Stomach (tissue), 9 donors: ENCODE data around the gene PLCH2. TPM values are rescaled to one million over a fixed set of nuclear protein-coding genes. Genes with fewer than 3 reads are reported as not detected.

Experiments
- DNase-seq, 2 donors: peaks; one replicate each; pipeline versions ENCODE4 v3.0.0 to v3.0.0-alpha.2; 2013 to 2019
- H3K27ac ChIP-seq, 5 donors: fragments of 200-600 bp in 4 of 5; sonication (generic) in 4 of 5; one replicate each; pipeline ENCODE4 v1.5.1; 2013 to 2019; ENCODE audit warnings: mild to moderate bottlenecking in 1 of 5, moderate library complexity in 1 of 5
- H3K27me3 ChIP-seq, 3 donors: fragments of 200-600 bp; sonication (generic); one replicate each; pipeline ENCODE4 v1.5.1; 2017 to 2019; ENCODE audit warnings: mixed run types in 1 of 3
- H3K36me3 ChIP-seq, 4 donors: fragments of 200-600 bp; sonication (generic); 1 replicate in 3 of 4; 2 replicates in 1 of 4; pipeline ENCODE4 v1.5.1; 2016 to 2019
- H3K4me1 ChIP-seq, 4 donors: fragments of 200-600 bp; sonication (generic); one replicate each; pipeline ENCODE4 v1.5.1; 2016 to 2019
- H3K4me3 ChIP-seq, 4 donors: fragments of 200-600 bp; sonication (generic) in 3 of 4; one replicate each; pipeline ENCODE4 v1.5.1; 2016 to 2019; ENCODE audit warnings: mild to moderate bottlenecking in 1 of 4
- H3K9me3 ChIP-seq, 4 donors: fragments of 200-600 bp; sonication (generic); one replicate each; pipeline ENCODE4 v1.5.1; 2016 to 2019
- CTCF ChIP-seq, 7 experiments: fragments of 450-650 bp in 4 of 7; fragments of 200-600 bp in 3 of 7; sonication (generic) in 3 of 7; IDR thresholded peaks; one replicate each; pipeline ENCODE4 v1.5.1; 2016 to 2019; ENCODE audit warnings: antibody characterized with exemption in 7 of 7, control low read depth in 2 of 7, mild to moderate bottlenecking in 1 of 7
- EP300 ChIP-seq: sonication (generic); formaldehyde crosslinking; IDR thresholded peaks from one replicate; pipeline ENCODE4 v1.6.1; 2017; ENCODE audit warnings: antibody characterized with exemption
- POLR2A ChIP-seq, 4 donors: fragments of 450-650 bp; IDR thresholded peaks; one replicate each; pipeline ENCODE4 v1.6.1; 2016; ENCODE audit warnings: antibody characterized with exemption in 4 of 4, control low read depth in 2 of 4, mild to moderate bottlenecking in 1 of 4, moderate library complexity in 1 of 4
- POLR2AphosphoS5 ChIP-seq, 3 donors: sonication (generic); formaldehyde crosslinking; IDR thresholded peaks; one replicate each; pipeline ENCODE4 v1.6.1; 2016; ENCODE audit warnings: antibody characterized with exemption in 3 of 3
- WGBS, 5 donors: extraction: QIAGEN DNeasy Blood & Tissue Kit in 3 of 5; methylation state at CpG; one replicate each; pipeline versions ENCODE4 v1.1.5 to v1.1.7; 2013 to 2018; 5-methylcytosine and 5-hydroxymethylcytosine counted together
- intact Hi-C: fragments of 100-400 bp; cut with DNase I; formaldehyde crosslinking; loops from one replicate; pipeline ENCODE4 v1.15.1; 2023; ENCODE audit warnings: low total_unique reads
- polyA plus RNA-seq, 3 donors: library from polyadenylated mRNA; stranded (reverse); fragments of 200-250 nt; gene quantifications; one replicate each; pipeline ENCODE4 v1.2.3, GENCODE V29; 2013
- total RNA-seq, 5 donors: library from RNA; depleted of rRNA; stranded (reverse); fragments of >200 nt; gene quantifications; one replicate each; pipeline versions ENCODE4 v1.1.0 to v1.2.3, GENCODE V29; 2014 to 2016
- donor health status: healthy with polysubstance abuse.
- donor health status: Bipolar disorder and iron deficiency.
- donor health status: healthy.

The PLCH2 gene
- total and polyA plus RNA-seq, 8 donors = 0.55 to 24.9 (median 1.0) TPM; not detected in 2

- 57 to 69% (median 62%) methylated on average over 10 to 23 of the region's 23 CpGs for WGBS, 5 donors
- TF ChIP-seq POLR2A (IDR thresholded peaks at IDR 0.05) (no peak), EP300 (no peak), CTCF (IDR thresholded peaks at IDR 0.05) (no peak), POLR2AphosphoS5 (IDR thresholded peaks at IDR 0.05) (no peak)
- Histone ChIP-seq H3K36me3 (no peaks in the 10 kb centered on the region), H3K4me3 (no peak overlapping the region), H3K4me1 (peaks cover 0 to 14% (median 8%) of the 10 kb centered on the region in 4 donors), H3K27me3 (peaks cover 10 to 96% (median 43%) of the 10 kb centered on the region in 3 donors), H3K9me3 (no peaks in the 10 kb centered on the region), H3K27ac (no peak overlapping the region)
- intact Hi-C loops = no loop called here
- no peak for DNase-seq
Observed at GRCh38 chr1:2447276-2448097, 28.6 kb upstream of the PLCH2 start.

- intact Hi-C loops = no loop called here
- no peak overlapping the region for H3K27ac ChIP-seq
Observed at GRCh38 chr1:2448098-2448445, 28.0 kb upstream of the PLCH2 start.

GRCh38 chr1:2449636-2450454 lies 26.2 kb upstream of the PLCH2 start:
- Histone ChIP-seq H3K27me3 (peaks cover 0 to 96% (median 24%) of the 10 kb centered on the region in 3 donors), H3K9me3 (no peaks in the 10 kb centered on the region), H3K36me3 (no peaks in the 10 kb centered on the region), H3K4me3 (no peak overlapping the region), H3K4me1 (peaks cover 0 to 8% (median 2%) of the 10 kb centered on the region in 4 donors), H3K27ac (no peak overlapping the region)
- intact Hi-C loops = no loop called here
- TF ChIP-seq EP300 (no peak), POLR2A (IDR thresholded peaks at IDR 0.05) (no peak), POLR2AphosphoS5 (IDR thresholded peaks at IDR 0.05) (no peak), CTCF (IDR thresholded peaks at IDR 0.05) (no peak)
- DNase-seq = no peak
- WGBS, 5 donors = 73 to 83% (median 81%) methylated on average over 20 to 23 of the region's 23 CpGs

More at GRCh38 chr1:2448098-2448445, 28.0 kb upstream of the PLCH2 start:
- no peak overlapping the region for H3K4me3 ChIP-seq
- DNase-seq = no peak
- no peak for TF ChIP-seq EP300
- H3K27me3 ChIP-seq = peaks cover 4 to 96% (median 40%) of the 10 kb centered on the region in 3 donors
- H3K9me3 ChIP-seq = no peaks in the 10 kb centered on the region
- H3K4me1 ChIP-seq = peaks cover 0 to 16% (median 7%) of the 10 kb centered on the region in 4 donors
- H3K36me3 ChIP-seq = no peaks in the 10 kb centered on the region
- WGBS, 5 donors = 46 to 61% (median 56%) methylated on average over 13 to 18 of the region's 18 CpGs

- TF ChIP-seq POLR2AphosphoS5 (IDR thresholded peaks at IDR 0.05) (no peak), POLR2A (IDR thresholded peaks at IDR 0.05) (no peak), CTCF (IDR thresholded peaks at IDR 0.05) (no peak), EP300 (no peak)
Observed at GRCh38 chr1:2451741-2452140, 24.3 kb upstream of the PLCH2 start.

More at GRCh38 chr1:2451741-2452140, 24.3 kb upstream of the PLCH2 start:
- peaks cover 0 to 8% (median 2%) of the 10 kb centered on the region in 4 donors for H3K4me1 ChIP-seq
- H3K27ac ChIP-seq = no peak overlapping the region
- intact Hi-C loops = no loop called here
- no peaks in the 10 kb centered on the region for H3K36me3 ChIP-seq
- no peak for DNase-seq
- 6 to 42% (median 35%) methylated on average over 6 to 18 of the region's 18 CpGs for WGBS, 5 donors
- H3K4me3 ChIP-seq = no peak overlapping the region
- no peaks in the 10 kb centered on the region for H3K9me3 ChIP-seq
- peaks cover 0 to 96% (median 12%) of the 10 kb centered on the region in 3 donors for H3K27me3 ChIP-seq
